Posterior cingulate gyrus (tissue), 11 donors: ENCODE results near the gene RBM5.
A peak's percentile ranks its signal among the peaks of the same experiment; 100 is the strongest.

Experiments
- DNase-seq, 10 donors: peaks; one replicate each; pipeline versions ENCODE4 v3.0.0 to v3.0.0-alpha.2; 2020 to 2021; ENCODE audit warnings: mixed read lengths in 3 of 10
- intact Hi-C: fragments of 100-400 bp; cut with DNase I; formaldehyde crosslinking; loops from one replicate; pipeline ENCODE4 v1.15.1; 2023

RBM5 gene

GRCh38 chr3:50120364-50121071, 31.8 kb downstream of the RBM5 start:
- DNase-seq = peak in 2 of 10 donors; percentile 55 to 71
- intact Hi-C loops = loop anchor here (1.0 kb wide), 2 partner anchors 69 to 153 kb away; no protein-coding TSS in a partner anchor

- intact Hi-C loops = loop anchor here (1.0 kb wide), 2 partner anchors 68 to 152 kb away; no protein-coding TSS in a partner anchor
- peak; percentile 61 to 97 (median 82) for DNase-seq
Observed at GRCh38 chr3:50121072-50122032, 32.6 kb downstream of the RBM5 start.

- no peak for DNase-seq
Observed at GRCh38 chr3:50122071-50122470, 33.4 kb downstream of the RBM5 start.

GRCh38 chr3:50122661-50123391, 34.1 kb downstream of the RBM5 start:
- peak in 3 of 10 donors; percentile 21 to 81 (median 69) for DNase-seq
- intact Hi-C loops = no loop called here

More at GRCh38 chr3:50122071-50122470, 33.4 kb downstream of the RBM5 start:
- intact Hi-C loops = no loop called here

- intact Hi-C loops = no loop called here
- peak in 4 of 10 donors; percentile 4 to 70 (median 46) for DNase-seq
Observed at GRCh38 chr3:50123394-50124051, 34.8 kb downstream of the RBM5 start.

- intact Hi-C loops = no loop called here
- peak in 3 of 10 donors; percentile 24 to 59 (median 54) for DNase-seq
Observed at GRCh38 chr3:50124052-50124799, 35.5 kb downstream of the RBM5 start.

GRCh38 chr3:50124800-50125178, 36.1 kb downstream of the RBM5 start:
- peak in 4 of 10 donors; percentile 26 to 67 (median 62) for DNase-seq
- intact Hi-C loops = no loop called here

GRCh38 chr3:50125541-50126286, 37.0 kb downstream of the RBM5 start:
- intact Hi-C loops = no loop called here
- DNase-seq = peak in 3 of 10 donors; percentile 9 to 54 (median 34)

GRCh38 chr3:50126287-50127211, 37.8 kb downstream of the RBM5 start:
- intact Hi-C loops = no loop called here
- peak in 4 of 10 donors; percentile 4 to 80 (median 65) for DNase-seq

GRCh38 chr3:50127251-50127691, 38.6 kb downstream of the RBM5 start:
- intact Hi-C loops = no loop called here

GRCh38 chr3:50128001-50128400, 39.3 kb downstream of the RBM5 start:
- DNase-seq = peak in 2 of 10 donors; percentile 1 to 45

More at GRCh38 chr3:50127251-50127691, 38.6 kb downstream of the RBM5 start:
- peak in 3 of 10 donors; percentile 26 to 43 (median 30) for DNase-seq

GRCh38 chr3:50130436-50130835, 41.7 kb downstream of the RBM5 start:
- intact Hi-C loops = no loop called here
- no peak for DNase-seq

More at GRCh38 chr3:50128001-50128400, 39.3 kb downstream of the RBM5 start:
- intact Hi-C loops = no loop called here

- intact Hi-C loops = no loop called here
- DNase-seq = no peak
Observed at GRCh38 chr3:50132421-50133282, 43.9 kb downstream of the RBM5 start.

GRCh38 chr3:50133283-50133615, 44.5 kb downstream of the RBM5 start:
- DNase-seq = no peak
- intact Hi-C loops = no loop called here

- intact Hi-C loops = no loop called here
- no peak for DNase-seq
Observed at GRCh38 chr3:50134367-50134766, 45.6 kb downstream of the RBM5 start.

GRCh38 chr3:50135964-50136363, 47.2 kb downstream of the RBM5 start:
- no peak for DNase-seq
- intact Hi-C loops = no loop called here
